ENCODE results near the gene VSIG10.

DNA sequence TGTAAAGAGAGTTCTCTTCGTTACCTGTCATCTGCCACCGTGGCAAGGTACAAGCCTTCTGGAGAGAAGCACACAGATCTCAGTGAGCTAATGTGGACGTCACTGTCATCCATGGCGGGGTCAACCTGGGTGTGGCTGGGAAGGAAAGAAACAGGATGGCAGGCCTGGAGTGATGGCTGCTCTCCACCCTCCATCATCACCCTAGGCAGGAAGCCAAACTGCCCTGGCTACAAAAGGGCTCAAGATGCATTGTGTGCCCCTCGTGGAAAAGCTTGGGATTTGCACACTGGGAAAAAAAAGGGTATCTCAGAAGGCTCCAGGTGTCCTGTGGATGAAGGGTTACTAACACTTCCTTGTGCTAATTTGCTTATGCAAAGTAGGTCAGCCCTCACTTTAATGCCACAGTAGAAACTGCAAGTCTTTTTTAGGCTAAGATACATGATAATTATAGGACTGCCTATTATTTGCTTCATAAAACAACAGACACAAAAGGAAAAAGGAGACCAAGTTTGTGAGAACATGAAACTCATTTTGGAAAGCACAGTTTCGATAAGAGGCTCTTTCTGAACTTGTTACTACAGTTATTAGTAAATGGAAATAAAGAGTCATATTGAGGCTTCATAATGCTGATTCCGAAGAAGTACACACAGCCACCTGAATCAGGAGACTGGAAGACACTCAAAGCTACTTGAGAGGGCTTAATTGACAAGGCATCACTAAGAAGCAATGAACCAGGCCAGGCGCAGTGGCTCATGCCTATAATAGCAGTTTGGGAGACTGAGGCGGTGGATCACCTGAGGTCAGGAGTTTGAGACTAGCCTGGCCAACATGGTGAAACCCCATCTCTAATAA, 68.4 kb downstream of the VSIG10 start:
- TF ChIP-seq, protein P1, sequence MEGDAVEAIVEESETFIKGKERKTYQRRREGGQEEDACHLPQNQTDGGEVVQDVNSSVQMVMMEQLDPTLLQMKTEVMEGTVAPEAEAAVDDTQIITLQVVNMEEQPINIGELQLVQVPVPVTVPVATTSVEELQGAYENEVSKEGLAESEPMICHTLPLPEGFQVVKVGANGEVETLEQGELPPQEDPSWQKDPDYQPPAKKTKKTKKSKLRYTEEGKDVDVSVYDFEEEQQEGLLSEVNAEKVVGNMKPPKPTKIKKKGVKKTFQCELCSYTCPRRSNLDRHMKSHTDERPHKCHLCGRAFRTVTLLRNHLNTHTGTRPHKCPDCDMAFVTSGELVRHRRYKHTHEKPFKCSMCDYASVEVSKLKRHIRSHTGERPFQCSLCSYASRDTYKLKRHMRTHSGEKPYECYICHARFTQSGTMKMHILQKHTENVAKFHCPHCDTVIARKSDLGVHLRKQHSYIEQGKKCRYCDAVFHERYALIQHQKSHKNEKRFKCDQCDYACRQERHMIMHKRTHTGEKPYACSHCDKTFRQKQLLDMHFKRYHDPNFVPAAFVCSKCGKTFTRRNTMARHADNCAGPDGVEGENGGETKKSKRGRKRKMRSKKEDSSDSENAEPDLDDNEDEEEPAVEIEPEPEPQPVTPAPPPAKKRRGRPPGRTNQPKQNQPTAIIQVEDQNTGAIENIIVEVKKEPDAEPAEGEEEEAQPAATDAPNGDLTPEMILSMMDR (IDR thresholded peaks at IDR 0.05), result no peak
- no peak for TF ChIP-seq POLR2A (IDR thresholded peaks at IDR 0.05)
